Fibroblast of the conjunctiva (primary cell): Measurements from ENCODE around the gene ZFC3H1.

Experiments used
- DNase-seq: peaks from one replicate; pipeline ENCODE4 v3.0.0-alpha.2; 2010; ENCODE audit warnings: low read depth

Gene ZFC3H1

DNA sequence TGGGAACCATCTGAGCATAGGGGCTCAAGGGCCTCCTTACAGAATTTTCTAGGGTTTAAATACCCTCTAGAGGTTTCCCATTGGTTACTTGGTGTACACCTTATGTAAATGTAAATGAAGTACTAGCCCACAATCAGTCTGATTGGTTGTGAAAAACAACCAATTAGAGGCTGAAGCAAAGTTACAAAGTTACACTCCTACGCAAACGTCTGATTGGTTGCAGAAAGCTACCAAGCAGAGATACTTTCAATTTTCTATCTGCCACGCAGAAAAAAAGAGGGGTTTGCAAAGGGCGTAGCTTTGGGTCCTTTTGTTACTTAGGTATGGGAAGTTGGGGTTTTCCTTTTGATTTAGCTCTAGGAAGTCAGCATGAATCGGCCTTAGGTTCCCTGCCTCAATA lies 20.4 kb upstream of the ZFC3H1 start:
- no peak for DNase-seq

DNA sequence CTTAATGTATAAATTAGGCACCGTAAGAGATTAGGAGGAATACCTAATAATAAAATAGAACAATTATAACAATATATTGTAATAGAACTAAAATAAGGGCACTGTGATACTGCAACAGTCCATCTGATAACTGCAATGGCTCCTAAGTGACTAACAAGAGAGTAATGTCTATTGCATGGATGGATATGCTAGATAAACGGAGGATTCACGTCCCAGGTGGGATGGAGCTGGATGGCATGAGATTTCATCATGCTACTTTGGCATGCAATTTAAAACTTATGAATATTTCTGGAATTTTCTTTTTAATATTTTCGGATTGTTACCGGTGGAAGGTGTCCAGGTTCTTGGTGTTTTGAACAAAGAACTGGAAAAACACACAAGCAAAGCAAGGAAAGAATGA lies 20.0 kb upstream of the ZFC3H1 start:
- no peak for DNase-seq

DNA sequence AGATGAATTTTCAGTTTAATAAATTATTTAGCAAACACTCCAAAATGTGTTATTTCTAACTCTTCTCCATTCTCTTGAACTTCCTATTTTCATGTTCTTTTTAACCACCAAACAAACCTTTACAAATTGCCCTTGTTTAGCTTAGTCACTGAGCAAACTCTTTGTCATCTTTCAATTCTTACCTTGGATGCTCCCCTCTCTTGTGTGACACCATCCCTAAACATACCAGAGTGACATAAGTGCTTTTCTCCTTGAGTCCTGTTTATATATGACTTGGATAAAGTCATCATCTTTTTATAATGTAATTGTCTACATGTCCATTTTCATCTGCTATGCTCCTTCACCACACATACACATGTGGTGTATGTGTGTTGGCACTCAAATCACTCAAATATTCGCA lies 18.8 kb upstream of the ZFC3H1 start:
- DNase-seq, result no peak

DNA sequence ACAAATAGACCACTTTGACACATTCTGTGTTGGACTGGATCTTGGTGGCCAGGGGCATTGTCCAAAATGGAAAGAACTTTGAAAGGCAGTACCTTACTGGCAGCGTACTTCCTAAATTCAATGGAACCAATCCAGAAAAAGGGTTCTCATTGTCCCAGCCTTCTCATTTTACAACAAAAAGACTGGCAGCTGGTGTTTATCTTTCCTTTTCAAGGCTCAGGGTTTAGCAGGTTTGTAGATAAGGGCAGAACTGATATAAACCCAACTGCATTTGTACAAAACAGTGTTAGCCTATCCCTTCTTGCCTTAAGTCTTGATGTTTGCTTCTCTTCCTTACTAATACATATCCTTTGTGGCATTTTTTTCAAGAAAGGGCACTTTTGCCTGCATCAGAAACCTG lies 8.2 kb upstream of the ZFC3H1 start:
- DNase-seq, result no peak

DNA sequence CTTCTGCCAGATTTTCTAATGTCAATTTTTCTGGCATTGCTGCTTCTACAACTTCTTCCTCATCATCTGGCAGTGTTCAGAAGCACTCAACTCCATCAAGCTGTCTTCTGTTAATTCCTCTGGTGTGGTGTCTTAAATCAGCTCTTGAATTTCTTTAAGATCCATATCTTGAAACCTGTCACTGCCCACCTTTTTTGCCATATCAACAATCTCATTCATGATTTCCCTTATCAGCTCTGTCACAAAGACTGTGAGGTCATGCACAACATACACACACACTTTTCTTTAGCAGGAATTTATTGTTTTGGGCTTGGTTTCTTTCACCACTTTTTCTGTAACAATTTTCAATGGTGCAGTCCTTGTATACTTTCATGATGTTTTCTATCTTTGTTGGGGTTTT lies 7.7 kb upstream of the ZFC3H1 start:
- DNase-seq, result no peak

DNA sequence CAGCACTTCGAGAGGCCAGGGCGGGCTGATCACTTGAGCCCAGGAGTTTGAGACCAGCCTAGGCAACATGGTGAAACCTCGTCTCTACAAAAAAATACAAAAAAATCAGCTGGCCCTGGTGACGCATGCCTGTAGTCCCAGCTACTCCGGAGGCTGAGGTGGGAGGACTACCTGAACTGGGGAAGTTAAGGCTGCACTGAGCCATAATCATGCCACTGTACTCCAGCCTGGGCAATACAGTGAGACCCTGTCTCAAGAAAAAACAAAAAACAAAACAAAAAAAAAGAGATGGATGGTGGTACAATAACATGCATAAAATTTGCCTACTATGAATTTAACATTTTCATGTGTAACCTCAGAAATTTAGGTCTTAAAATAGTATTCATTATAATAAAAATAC lies 2.6 kb upstream of the ZFC3H1 start:
- no peak for DNase-seq

DNA sequence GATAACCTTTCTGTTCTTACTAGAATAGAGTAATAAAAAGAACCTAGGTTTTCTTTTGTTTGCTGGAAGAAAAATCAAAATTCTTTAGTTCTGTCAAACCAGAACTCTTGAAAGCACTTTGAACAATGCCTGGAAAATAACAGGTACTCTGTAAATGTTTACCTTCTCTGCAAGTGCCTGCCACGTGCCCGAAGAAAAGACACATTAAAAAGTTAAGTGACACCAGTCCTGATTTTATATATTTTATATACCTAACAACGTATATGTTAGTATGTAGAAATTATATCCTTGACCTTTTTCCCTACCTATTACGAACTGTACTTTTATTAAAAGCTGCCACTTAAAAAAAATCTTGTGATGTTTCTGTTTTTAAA lies 1.4 kb upstream of the ZFC3H1 start:
- no peak for DNase-seq

DNA sequence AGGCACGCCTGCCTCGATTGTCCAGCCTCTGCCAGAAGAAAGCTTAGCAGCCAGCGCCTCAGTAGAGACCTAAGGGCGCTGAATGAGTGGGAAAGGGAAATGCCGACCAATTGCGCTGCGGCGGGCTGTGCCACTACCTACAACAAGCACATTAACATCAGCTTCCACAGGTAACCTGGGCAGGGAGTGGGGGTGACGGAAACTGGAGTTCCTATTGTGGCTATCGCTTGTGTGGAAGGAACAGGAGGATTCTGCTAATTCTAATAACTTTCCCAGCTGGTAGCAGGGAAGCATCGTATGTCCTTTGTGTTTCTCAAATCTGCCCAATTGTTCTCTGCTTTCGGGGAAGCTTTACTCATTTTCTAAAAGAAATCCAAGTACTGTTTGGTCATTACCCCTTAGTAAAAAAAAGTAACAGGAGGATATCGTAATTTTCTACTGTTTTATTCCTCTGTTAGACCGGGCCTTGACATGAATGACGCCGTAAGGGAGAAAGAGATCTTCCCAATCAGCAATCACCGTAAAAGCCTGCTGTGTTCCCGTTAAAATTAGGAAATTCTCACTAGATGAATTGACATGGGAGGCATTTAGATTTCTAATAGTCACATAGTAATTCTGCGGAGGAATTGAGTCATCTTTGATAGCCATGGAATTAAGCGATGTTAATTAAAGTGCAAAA lies 902 bp upstream of the ZFC3H1 start:
- DNase-seq, result no peak

DNA sequence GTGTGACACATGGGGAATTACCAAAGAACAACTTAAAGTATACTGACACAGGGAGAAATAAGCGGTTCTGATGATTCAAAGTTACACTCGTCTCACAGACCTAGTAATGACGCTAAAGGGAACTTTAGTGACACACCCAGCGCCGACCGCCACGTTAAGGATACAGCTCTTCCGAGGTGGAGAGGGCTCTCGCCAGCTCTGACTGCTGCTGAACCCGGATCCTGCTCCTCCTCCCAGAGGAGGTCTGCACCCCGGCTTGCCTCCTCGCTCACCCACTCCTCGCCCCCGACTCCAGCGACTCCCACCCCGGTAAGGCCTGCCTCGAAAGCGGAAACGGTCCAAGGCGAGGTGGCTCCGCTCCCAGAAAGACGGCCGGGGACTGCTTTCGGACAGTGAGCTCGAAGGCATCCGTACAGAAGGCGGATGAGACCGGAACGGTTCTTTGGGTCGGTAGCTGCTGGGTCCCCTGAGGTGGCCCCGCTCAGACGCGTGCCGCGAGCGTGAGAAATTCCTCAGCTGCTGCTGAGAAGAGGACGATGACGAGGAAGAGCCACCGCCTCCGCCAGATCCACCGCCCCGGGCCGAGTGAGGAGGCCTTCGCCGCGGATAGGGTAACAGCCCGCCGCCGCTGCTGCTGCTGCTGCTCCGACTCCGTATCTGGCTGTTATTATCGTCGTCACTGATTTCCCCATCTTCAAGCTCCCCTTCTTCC lies 643 bp downstream of the ZFC3H1 start:
- peak; percentile 28 for DNase-seq

DNA sequence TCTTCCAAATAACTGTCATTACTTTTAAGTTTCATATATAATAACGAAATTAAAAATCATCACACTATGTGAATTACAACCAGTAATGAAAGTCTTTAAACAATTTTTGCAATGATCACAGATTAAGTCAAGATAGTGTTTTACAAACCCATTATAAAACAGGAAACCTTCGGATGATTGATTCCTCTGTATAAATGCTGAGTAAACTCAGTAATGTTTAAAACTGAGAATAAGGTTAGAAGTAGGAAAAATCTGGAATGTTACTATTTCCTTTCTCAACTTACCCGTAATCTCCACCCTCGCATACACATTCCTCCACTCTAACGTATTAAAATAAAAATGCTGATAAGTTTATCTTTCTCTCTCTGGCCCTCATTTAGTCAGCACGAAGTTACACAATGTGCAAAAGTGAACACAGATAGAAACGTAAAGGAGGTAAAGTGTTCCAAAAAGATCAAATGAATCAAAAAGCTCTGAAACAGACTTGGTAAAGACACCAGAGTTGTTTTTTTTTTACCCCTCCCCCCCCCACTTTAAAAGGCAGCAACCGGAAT lies 1.6 kb downstream of the ZFC3H1 start:
- DNase-seq, result no peak

DNA sequence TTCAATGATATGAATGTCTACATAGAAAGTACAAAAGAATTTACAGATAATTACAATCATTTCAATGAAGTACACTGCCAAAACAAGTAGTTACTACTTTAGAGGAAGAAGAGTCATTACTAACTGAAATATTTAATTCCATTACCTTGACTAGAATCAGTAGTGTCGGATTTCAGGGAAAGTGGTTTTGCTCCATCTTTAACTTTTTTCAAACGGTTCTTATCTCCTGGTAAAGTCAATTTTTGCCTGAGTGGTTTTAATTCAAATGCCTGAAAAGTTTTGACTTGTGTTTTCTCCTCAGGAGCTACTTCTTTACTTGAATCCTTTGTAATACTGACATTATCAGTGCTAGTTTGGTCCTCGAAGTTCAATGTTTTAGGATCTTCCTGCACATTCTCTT lies 6.9 kb downstream of the ZFC3H1 start:
- DNase-seq, result no peak

DNA sequence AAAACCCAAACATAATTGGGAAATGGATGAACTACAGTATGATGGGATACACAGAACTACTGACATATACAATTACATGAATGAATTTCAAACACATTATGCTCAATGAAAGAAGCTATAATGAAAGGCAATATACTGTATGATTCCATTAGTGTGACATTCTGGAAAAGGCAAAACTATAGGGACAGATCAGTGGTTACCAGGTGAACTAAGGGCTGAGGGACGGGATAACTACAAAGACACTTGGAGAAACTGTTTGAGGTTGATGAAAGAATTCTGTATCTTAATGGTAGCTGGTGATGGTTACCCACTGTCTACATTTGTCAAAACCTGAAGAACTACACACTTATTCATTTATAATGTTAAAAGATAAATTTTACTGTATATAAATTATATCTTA lies 7.7 kb downstream of the ZFC3H1 start:
- DNase-seq, result no peak

DNA sequence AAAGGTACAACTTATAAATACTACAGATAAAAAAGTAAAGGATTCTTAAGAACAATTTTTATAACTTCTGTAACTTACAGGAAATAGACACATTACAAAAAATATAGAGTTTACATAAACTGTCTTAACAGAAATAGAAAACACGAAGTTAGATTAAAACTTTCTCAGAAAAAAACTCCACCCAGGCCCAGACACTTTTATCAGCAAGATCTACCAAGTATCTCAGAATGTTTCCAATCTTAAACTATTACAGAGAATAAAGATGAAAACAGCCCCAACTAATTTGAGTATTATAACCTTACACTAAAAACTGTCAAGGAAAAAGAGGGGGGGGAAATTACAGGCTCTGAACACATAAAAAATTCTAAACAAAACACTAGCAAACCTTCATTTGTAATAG lies 8.2 kb downstream of the ZFC3H1 start:
- no peak for DNase-seq

DNA sequence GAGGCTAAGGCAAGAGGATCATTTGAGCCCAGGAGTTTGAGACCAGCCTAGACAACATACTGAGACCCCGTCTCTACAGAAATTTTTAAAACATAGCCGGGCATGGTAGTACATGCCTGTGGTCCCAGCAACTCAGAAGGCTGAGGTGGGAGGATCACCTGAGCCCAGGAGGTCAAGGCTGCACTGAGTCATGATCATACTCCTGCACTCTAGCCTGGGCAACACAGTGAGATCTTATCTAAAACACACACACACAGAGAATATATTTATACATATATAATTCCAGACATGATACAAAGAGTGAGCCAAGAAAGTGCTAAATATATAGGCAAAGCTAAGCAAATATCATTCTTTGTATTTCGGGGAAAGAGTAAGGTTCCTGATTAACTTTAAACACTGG lies 9.4 kb downstream of the ZFC3H1 start:
- DNase-seq, result no peak

DNA sequence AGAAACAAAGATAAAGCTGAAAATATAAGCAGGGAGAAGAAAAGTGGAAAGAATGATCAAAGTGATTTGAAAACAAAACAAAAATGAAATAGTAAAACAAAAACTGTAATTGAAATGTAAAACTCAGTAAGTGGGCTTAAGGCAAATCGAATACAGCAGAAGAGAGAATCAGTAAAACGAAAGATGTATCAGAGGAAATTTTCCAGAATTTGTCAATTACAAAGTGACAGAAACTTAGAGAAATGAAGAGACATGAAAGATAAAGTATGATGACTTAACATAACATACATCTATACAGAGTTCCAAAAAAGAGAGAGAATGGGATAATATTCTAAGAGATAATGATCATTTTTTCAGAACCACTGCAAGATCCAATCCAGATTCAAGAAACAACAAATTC lies 10.5 kb downstream of the ZFC3H1 start:
- no peak for DNase-seq

DNA sequence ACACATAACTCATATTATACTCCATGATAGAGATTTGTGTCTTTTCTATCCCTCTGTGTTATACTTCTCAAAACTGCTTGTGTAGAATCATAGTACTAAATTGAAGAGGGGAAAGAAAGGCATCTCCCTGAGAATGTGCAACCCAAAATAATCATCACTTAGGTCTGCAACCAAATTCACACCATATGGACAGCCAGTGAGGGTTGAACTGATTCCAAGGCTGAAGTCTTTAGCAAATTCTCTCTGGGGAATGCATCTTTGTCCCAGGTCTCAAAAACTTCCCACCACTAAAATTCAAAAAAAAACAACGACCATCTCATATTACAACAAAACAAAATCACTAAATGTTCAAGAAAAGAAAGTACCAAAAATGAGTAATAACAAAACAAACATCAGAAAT lies 11.0 kb downstream of the ZFC3H1 start:
- DNase-seq, result peak; percentile 8

DNA sequence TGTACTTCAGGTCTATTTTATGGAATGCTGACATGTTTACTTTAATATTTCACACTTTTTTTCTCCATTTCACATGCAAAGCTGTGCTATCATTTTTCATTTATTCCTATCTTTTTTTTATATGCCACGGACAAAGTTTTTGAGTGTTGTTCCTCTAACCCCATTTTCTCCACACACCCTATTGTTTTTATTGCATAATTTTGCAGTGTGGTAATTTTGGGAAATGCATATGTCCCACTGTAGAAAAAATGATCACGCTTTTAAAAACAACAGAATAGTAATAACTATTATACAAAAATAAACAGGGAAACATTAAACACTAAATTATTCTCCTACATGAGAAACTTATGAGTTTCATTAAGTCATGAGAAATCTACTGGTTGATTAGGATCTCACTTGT lies 14.2 kb downstream of the ZFC3H1 start:
- no peak for DNase-seq

DNA sequence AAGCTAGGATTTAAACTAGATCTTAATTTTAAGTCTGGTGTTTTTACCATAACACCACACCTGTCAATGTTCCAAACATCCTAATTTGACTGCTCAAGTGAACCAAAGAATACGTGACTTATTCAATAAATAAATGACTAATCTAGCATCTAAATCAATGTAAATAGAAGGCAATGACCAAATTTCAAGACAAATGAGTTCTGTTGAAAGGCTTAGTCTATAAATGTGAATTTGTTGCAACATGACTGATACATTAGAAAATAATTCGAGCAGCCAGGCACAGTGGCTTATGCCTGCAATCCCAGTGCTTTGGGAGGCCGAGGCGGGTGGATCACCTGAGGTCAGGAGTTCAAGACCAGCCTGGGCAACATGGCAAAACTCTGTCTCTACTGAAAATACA lies 15.1 kb downstream of the ZFC3H1 start:
- DNase-seq, result no peak

DNA sequence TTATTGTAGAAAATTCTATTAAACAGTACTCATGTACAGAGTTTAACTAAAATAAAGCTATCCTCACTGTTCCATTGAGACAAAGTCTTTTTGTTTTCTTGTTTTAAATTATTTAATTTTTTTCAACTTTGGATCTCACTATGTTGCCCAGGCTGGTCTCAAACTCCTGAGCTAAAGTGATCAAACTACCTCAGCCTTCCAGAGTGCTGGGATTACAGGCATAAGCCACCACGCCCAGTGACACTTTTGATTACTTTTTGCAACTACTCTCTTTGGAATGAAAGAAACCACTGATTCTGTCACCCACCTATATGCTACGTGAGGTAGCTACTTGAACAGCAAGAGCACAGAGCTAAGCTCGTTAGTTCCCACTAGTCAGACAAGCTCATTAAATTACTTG lies 17.1 kb downstream of the ZFC3H1 start:
- no peak for DNase-seq

DNA sequence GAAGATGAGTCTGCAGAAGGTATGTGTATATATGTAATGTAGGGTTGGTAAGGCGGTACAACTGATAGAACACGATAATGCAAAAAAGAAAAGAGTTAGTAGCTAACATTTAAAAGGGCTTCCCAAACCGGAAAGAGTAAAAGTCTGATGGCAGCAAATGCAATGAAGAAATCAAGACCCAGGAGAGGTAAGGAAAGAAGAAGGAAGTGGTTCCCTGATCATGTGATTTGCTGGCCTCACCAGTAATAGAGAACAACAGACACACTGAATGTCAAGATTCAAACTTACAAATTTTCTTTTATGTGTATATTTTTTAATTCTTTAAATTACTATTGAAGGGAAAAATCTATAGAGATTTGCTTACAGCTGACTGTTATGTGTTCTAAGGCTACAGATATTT lies 18.4 kb downstream of the ZFC3H1 start:
- DNase-seq, result no peak

DNA sequence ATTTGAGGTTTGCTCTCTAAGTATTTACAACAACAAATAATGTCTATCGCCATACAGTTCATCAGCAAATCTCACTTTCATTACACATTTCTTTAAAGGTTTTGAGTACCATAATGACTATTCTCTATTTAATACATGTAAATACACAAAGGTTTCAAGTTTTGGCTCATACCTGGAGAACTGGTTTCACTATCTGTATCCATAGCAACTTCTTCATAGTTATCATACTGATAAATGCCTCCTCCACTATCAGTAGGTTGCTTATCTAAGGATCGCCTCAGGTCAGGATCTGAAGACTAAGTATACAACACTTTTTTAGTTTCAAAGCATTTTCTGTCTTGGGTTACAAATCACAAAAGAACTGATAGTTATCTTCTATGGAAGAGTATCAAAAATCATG lies 21.4 kb downstream of the ZFC3H1 start:
- no peak for DNase-seq

DNA sequence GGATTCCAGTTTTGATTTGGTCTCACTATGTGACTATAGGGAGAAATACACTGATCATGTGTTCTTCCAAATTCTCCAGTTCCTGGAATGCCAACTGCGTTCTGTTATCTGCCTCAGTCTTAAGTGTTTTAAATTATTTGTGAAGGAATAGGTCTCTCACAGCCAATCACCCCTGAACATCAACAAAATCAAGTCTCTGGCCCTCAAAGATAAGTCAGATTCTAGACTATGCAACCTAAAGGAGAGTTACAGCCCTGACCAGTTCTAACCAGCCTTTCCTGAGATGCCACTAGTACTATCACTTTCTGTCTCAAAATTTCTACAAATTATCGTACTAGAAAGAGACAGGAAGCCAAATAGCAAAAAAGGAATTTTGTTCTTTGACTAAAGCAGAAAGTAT lies 22.3 kb downstream of the ZFC3H1 start:
- no peak for DNase-seq

DNA sequence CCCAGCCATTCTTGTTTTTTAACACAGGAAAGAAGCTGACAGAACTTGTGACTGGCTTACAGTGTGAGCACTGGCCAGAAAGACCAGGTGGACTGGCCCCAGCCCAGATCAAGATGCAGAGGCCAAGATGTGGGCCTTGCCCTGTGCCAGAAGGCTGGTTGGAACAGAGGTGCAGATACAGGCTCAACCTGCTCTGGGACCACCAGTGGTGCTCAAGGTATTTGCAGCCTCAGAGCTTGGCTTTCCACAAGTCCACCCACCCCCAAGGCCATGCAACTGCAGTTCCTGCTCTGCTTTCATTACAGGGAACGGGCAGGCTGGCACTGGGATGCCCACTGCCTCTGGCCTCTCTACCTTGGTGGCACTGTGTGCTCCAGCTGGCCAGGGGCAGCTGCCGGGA lies 23.3 kb downstream of the ZFC3H1 start:
- no peak for DNase-seq

DNA sequence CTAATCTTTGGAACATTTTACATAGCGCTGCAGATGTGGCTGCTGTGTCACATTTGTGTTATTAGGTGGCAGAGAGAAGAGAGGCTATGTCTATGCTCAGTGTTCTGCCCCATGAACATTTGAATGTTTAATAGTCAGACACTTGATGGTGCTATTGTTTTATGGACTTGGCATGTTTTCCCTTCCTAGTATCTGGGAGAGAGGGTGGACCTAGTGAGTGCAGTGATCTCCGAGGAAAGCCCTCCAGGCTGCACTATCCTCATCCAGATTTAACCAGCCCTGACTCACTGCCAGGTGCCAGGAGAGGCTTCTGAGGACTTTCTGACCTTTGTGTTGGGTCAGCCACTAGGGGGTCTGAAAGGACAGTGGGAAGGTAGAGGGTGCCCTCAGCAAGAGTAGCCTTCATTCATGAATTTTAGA lies 24.3 kb downstream of the ZFC3H1 start:
- no peak for DNase-seq
